Cardiac muscle cell (in vitro differentiated cells and primary cell): ENCODE results near the gene KDM4C. TPM values are rescaled to one million over a fixed set of nuclear protein-coding genes. Genes with fewer than 3 reads are reported as not detected.

Experiments used
- DNase-seq, 2 donors: peaks; one replicate each; pipeline versions ENCODE4 v3.0.0 to v3.0.0-alpha.2; 2010 to 2017; ENCODE audit warnings: low read depth in 1 of 2, low spot score in 1 of 2
- H3K27ac ChIP-seq: fragments of 200-600 bp; sonication (generic); 2 replicates; pipeline ENCODE4 v1.5.1; 2016
- H3K27me3 ChIP-seq: fragments of 200-600 bp; sonication (generic); 2 replicates; pipeline ENCODE4 v1.6.0; 2016; ENCODE audit warnings: control low read depth
- H3K36me3 ChIP-seq: fragments of 200-600 bp; sonication (generic); 2 replicates; pipeline ENCODE4 v1.5.1; 2016; ENCODE audit warnings: control low read depth
- H3K4me1 ChIP-seq: fragments of 200-600 bp; sonication (generic); 2 replicates; pipeline ENCODE4 v1.8.1; 2017; ENCODE audit warnings: low read depth, mild to moderate bottlenecking, mixed run types
- H3K4me3 ChIP-seq: fragments of 200-600 bp; sonication (generic); 2 replicates; pipeline ENCODE4 v1.5.1; 2016; ENCODE audit warnings: mild to moderate bottlenecking
- H3K9me3 ChIP-seq: fragments of 200-600 bp; sonication (generic); 2 replicates; pipeline ENCODE4 v1.5.1; 2017; ENCODE audit warnings: low read depth, mild to moderate bottlenecking, control low read depth
- CTCF ChIP-seq: IDR thresholded peaks from 2 replicates; pipeline ENCODE4 v1.5.1; 2012; ENCODE audit warnings: low read depth, mild to moderate bottlenecking, low read length
- polyA plus RNA-seq: library from polyadenylated mRNA; unstranded; fragments of >200 nt; fragmentation: Nextera tagmentation; extraction: Ambion mirVana; gene quantifications from 2 replicates; pipeline ENCODE4 v1.2.1, GENCODE V29; 2016
- total RNA-seq: library from RNA; depleted of rRNA; stranded (reverse); fragments of >200 nt; gene quantifications from 2 replicates; pipeline ENCODE4 v1.2.3, GENCODE V29; 2016

KDM4C gene
- total and polyA plus RNA-seq, 2 experiments from 2014 or later = 15.1 to 32.0 TPM

GRCh38 chr9:7001571-7001970, 243.8 kb downstream of the KDM4C start:
- DNase-seq = no peak
- H3K27ac ChIP-seq = no peak overlapping the region
- H3K4me1 ChIP-seq = peaks cover 4% of the 10 kb centered on the region

GRCh38 chr9:7003861-7004260, 246.1 kb downstream of the KDM4C start:
- no peaks in the 10 kb centered on the region for H3K4me1 ChIP-seq
- no peaks in the 10 kb centered on the region for H3K27me3 ChIP-seq
- no peak overlapping the region for H3K4me3 ChIP-seq
- no peaks in the 10 kb centered on the region for H3K9me3 ChIP-seq
- peaks cover 5% of the 10 kb centered on the region for H3K36me3 ChIP-seq
- no peak overlapping the region for H3K27ac ChIP-seq
- DNase-seq = no peak
- no peak for TF ChIP-seq CTCF

More at GRCh38 chr9:7001571-7001970, 243.8 kb downstream of the KDM4C start:
- Histone ChIP-seq H3K9me3 (no peaks in the 10 kb centered on the region), H3K4me3 (no peak overlapping the region), H3K27me3 (no peaks in the 10 kb centered on the region), H3K36me3 (no peaks in the 10 kb centered on the region)
- no peak for TF ChIP-seq CTCF

- Histone ChIP-seq H3K4me3 (no peak overlapping the region), H3K27ac (no peak overlapping the region), H3K27me3 (no peaks in the 10 kb centered on the region), H3K9me3 (no peaks in the 10 kb centered on the region), H3K4me1 (no peaks in the 10 kb centered on the region), H3K36me3 (peaks cover 5% of the 10 kb centered on the region)
- no peak for DNase-seq
- TF ChIP-seq CTCF = no peak
These were observed 248.6 kb downstream of the KDM4C start for GRCh38 chr9:7006417-7006816.

- Histone ChIP-seq H3K27ac (no peak overlapping the region), H3K27me3 (no peaks in the 10 kb centered on the region), H3K36me3 (peaks cover 15% of the 10 kb centered on the region), H3K4me1 (no peaks in the 10 kb centered on the region), H3K4me3 (no peak overlapping the region), H3K9me3 (no peaks in the 10 kb centered on the region)
- no peak for TF ChIP-seq CTCF
- no peak for DNase-seq
These were observed 250.6 kb downstream of the KDM4C start for GRCh38 chr9:7008411-7008810.

GRCh38 chr9:7009065-7009464, 251.3 kb downstream of the KDM4C start:
- DNase-seq = no peak
- Histone ChIP-seq H3K4me3 (no peak overlapping the region), H3K36me3 (peaks cover 15% of the 10 kb centered on the region), H3K4me1 (no peaks in the 10 kb centered on the region), H3K27ac (no peak overlapping the region), H3K27me3 (no peaks in the 10 kb centered on the region), H3K9me3 (no peaks in the 10 kb centered on the region)
- no peak for TF ChIP-seq CTCF
